ENCODE data around the gene SART1. TPM values are rescaled to one million over a fixed set of nuclear protein-coding genes. Genes with fewer than 3 reads are reported as not detected.

Gene SART1
- 34.8 and 60.1 TPM in 2 replicates for total RNA-seq

DNA sequence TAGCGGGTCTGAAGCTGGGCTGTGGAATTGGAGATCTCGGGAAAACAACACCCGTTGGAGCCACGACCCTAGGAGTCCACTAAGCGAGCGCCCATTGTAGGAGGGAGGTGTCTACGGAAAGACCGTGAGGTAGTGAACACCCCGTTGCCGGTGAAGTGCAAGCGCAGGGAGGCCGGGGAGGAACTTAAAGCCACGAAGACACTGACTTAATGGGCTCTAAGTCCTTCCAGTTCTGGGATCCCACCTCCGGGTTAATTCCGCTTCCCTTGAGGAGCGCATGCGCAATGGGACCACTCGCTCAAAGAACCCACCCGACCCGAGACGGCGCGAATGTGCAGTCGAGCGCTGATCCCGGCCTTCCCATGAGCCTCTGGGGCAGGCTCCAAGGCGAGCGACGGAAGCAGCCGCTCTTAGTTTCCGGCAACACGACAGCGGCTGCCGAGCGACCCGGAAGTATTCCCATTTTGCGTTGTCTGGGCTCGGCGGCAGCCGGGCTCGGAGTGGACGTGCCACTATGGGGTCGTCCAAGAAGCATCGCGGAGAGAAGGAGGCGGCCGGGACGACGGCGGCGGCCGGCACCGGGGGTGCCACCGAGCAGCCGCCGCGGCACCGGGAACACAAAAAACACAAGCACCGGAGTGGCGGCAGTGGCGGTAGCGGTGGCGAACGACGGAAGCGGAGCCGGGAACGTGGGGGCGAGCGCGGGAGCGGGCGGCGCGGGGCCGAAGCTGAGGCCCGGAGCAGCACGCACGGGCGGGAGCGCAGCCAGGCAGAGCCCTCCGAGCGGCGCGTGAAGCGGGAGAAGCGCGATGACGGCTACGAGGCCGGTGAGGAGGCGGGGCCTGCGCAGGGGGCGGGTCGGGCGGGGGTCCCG lies at the start of gene SART1:
Gene SART1, plus strand, starts transcription at position 468 of the 874 bp plus-strand sequence. Its CDS starts 47 bp downstream, at position 515.
- peak; percentile 86 for DNase-seq (ENCODE audit: extremely low read depth, low read depth, low spot score)

GRCh38 chr11:65912845-65913244 lies 48.7 kb upstream of the SART1 start:
- DNase-seq (ENCODE audit: extremely low read depth, low read depth, low spot score), result no peak

DNA sequence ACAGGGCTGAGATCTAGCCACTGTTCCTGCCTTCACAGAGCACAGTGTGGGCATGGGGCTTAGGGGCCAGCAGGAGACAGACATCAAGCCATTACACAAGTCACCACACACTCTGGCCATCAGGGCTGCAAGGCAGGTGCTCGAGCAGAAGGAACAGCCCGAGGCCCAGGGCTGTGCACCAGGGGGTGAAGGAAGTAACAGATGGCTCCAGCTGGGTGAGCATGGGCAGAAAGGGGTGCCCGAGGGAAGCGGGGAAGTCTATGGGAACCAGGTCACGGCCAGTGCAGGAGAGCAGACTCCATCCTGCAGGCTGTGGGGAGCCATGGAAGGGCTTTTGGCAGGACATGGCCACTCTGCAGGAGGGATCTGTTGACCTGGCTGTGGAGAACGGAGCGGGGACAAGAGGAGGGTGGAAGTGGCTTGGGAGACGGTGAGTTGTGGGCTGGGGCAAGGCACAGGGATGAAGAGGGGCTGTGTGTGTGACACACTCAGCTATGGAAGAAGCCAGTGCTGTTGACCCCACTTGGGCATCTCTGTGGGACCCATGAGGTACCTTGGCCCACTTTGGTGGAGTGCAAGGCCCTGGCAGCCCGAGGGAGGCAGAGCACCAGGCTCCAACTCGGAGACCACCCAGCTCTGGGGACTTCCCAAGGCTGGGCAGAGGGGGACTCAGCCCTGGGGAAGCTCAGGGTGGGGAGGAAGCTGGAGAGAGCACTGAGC lies 46.3 kb upstream of the SART1 start:
- DNase-seq (ENCODE audit: extremely low read depth, low read depth, low spot score), result no peak

DNA sequence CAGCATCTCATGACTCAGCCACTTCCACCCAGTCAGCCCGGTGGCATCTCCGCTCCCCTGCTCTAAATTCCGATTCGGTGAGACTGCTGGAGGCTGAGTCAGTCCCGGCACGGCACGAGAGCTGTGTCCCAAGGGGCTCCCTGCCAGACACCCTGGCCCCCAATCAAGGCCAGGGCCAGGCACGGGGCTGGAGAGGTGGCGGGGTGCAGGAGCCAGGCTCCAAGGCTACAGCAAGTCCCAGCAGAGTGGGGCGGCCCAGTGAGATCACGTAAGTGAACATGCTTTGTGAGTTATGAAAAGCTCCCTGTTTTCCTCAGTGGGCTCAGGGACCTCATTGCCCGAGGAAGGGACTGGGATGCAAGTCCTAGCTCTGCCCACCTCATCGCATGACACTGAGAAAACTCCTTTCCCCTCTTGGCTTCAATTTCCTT lies 45.7 kb upstream of the SART1 start:
- peak; percentile 70 for DNase-seq (ENCODE audit: extremely low read depth, low read depth, low spot score)

DNA sequence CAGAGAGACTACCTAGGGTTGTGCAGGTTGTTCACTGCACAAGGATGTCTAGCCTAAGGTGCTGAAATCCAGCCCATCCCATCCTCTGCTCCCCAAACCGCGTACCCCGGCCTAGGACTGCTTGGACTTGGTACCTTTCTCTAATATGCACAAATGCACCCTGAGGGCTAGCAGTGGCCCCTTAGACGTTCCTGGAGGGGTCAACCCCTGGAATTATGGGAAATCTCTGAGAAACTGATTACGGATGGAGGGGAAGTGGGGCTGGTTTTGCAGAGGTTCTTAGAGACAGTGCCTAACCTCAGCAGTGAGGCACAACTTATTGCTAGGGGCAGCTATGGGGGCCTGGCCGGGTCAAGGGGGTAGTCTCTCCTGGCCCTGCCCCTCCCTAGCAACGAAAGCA lies 45.1 kb upstream of the SART1 start:
- DNase-seq (ENCODE audit: extremely low read depth, low read depth, low spot score), result no peak

DNA sequence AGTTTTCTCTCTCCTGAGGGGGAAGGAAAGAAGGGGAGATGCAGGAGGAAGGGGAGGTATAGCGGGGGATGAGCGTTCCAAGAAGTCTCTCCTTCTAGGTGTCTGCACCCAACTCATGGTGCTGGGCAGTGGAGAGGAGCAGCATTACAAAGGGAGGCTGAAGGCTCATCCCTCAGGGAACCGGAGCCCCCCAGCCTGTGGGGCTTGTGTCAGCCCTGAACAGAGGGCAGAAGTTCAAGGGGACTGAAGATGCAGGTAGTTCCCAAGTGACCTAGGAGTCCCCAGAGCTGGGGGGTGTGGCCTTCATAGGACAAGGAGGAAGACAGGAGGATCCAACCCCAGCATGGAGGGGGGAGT lies 44.5 kb upstream of the SART1 start:
- no peak for DNase-seq (ENCODE audit: extremely low read depth, low read depth, low spot score)

DNA sequence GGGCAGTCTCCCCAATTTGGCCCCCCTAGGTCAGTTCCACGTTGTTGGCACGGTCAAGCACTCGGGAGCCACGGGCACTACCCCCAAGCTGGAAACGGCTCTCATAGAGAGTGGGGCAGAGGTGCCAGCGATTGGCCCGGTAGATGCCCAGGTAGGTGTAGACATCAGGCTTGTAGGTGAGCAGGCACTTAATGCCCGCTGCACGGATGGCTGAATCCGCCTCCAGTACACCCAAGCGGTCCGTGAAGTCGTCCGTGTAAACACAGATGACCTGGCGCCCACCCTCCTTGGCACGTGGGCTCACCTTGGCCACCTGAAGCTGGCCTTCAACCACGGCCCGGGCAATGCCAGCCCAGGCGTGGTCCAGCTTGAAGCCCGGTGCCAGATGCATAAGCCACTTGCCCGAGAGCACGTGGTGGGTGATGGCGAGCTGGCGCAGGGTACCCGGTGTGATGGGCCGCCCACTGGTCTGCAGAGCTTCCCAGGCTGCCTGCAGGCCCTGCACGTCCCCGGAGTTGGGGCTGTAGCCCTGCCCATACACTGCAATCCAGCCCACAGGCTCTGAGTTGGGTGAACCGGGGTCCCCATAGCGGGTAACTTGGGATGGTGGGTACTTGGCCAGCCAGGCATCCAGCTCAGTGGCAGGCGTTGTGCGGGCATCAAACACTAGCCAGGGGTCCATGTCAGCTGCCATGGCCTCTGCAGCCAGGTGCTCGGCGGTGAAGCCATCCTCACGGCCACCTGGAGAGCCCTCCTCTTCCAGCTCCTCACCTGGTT lies 43.9 kb upstream of the SART1 start:
- DNase-seq (ENCODE audit: extremely low read depth, low read depth, low spot score), result no peak

DNA sequence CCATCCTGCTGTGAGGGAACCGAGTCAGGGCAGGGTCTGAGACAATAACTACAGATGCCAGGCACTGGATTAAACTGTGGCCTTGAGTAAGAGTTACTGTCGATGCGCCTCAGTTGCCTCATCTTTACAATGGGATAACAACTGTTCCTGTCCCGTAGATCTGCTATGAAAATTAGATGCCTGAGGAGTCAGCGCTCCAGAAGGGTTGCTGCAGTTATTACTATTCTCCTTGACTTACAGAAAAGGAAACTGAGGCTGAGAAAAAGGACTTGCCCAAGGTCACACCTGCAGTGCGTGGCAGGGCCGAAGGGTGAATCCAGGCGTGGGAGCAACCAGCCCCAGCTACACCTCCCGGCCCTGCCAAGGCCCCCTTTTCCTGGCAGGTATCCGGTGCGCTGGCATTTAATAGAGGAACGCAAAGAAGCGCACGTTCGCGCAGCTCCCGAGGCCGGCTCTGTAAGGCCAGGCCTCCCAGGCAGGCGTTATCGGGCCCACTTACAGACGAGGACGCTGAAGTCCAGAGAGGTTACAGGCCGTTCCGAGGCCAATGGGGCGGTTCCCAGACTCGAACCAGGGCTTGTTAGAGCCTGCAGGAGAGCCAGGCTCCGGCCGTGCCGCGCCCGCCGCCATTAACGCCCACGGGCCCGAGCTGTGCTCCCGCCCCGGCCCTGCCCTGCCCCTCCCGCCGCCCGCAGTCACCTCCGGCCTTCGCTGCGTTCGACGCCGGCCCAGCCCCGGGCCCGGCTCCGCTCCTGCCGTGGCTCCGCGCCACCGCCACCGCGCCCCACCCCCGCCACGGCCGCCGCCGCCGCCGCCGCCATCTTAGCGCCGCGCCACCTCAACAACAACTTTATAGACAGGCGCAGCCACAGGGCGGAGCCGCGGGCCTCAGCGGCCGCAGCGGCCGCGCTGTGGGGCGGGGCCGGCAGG lies 43.1 kb upstream of the SART1 start, which contains the start of gene C11orf68:
Gene C11orf68, minus strand, starts transcription at position 852 of the 930 bp plus-strand sequence. Its CDS starts 31 bp downstream, at position 821.
- no peak for DNase-seq (ENCODE audit: extremely low read depth, low read depth, low spot score)

DNA sequence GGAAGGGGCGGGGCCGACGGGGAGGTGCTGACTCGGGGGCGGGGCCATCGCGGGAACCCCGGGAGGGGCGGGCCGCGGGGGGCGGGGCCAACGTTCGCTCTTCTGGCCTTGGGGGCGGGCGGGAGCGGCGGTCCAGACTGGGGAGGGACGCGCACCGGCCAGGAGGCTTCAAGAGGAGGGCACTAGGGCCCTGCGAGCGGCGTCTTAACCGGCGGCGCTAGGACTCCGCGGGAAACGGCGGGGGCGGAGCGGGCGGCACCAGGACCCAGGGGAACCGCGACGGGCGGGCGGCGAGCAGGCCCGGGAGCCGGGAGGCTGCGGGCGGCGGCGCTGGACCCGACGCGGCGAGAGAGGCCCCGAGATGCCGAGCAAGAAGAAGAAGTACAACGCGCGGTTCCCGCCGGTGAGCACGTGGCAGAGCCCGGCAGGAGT lies 42.4 kb upstream of the SART1 start, which contains the start of gene DRAP1:
Gene DRAP1, plus strand, starts transcription at position 286 of the 432 bp plus-strand sequence. Its CDS starts 76 bp downstream, at position 362.
- peak; percentile 51 for DNase-seq (ENCODE audit: extremely low read depth, low read depth, low spot score)

GRCh38 chr11:65919573-65920371 lies 41.8 kb upstream of the SART1 start:
- DNase-seq (ENCODE audit: extremely low read depth, low read depth, low spot score), result no peak

DNA sequence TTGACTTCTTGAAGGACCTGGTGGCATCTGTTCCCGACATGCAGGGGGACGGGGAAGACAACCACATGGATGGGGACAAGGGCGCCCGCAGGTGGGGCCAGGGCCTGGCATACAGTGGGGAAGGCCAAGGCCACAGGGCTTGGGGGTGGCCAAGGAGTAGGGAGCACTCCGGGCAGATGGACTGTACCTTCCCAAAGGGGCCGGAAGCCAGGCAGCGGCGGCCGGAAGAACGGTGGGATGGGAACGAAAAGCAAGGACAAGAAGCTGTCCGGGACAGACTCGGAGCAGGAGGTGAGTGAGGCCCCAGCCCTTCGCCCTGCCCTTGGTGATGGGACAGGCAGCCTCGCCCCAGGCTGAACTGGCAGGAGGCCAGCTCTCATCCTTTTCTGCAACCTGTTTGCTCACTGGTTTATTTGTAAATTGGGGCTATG lies 41.1 kb upstream of the SART1 start:
- DNase-seq (ENCODE audit: extremely low read depth, low read depth, low spot score), result no peak

DNA sequence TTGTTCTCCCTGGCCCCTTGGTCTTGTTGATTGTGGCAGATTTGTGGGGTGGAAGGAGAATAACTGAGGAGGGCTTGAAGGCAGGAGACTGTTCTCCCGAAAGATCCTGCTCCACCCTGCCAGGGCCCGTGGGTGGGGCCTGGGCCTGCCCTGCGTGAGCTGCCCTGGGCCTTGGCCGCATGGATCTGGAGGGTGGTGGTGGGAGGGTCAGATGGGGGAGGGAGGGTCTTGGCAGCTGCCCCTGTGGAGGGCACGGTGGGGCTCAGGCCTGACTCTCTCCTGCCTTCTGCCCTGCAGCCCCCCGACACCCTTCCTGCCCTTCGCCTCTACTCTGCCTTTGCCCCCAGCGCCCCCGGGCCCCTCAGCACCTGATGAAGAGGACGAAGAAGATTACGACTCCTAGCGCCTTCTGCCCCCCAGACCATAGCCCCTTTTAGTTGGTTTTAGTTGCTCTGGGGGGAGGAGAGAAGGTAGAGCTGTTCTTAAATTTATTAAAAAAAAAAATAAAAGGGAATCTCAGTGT lies 40.4 kb upstream of the SART1 start:
- DNase-seq (ENCODE audit: extremely low read depth, low read depth, low spot score), result no peak

DNA sequence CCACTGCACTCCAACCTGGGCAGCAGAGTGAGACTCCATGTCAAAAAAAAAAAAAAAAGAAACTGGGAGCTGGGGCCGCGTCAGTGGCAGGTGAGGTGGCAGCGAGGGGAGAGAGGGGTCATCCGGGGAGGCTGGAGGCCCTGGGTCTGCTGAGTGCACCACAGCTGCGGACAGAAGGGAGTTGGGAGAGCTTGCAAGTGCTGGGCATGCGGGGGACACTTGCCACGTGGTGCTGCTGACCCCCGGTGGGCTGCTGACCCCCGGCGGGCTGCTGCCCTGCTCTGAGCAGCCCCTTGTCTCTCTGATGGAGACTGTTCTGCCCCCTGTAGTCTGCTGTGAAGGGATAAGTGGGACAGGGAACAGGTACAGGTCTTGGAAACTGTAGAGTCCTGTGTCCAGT lies 39.7 kb upstream of the SART1 start:
- no peak for DNase-seq (ENCODE audit: extremely low read depth, low read depth, low spot score)

GRCh38 chr11:65922565-65922964 lies 39.0 kb upstream of the SART1 start:
- DNase-seq (ENCODE audit: extremely low read depth, low read depth, low spot score), result no peak

DNA sequence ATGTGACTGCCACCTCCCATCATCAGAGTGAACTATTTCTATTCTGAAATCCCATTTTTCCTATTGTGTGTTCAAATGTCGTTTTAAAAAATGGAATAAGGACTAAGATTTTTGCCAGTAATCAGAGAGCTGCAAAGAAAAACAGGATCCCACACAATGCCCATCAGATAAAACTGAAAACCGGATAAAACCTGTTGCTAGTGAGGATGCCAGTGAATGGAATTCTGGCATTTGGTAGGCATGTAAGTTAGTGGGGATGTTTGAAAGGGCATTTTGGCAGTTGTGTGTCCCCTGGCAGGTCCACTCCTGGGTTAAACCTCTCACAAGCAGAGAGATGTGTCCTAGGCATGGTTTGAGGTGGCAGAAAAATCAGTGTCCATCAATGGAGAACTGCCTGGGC lies 36.1 kb upstream of the SART1 start:
- no peak for DNase-seq (ENCODE audit: extremely low read depth, low read depth, low spot score)

DNA sequence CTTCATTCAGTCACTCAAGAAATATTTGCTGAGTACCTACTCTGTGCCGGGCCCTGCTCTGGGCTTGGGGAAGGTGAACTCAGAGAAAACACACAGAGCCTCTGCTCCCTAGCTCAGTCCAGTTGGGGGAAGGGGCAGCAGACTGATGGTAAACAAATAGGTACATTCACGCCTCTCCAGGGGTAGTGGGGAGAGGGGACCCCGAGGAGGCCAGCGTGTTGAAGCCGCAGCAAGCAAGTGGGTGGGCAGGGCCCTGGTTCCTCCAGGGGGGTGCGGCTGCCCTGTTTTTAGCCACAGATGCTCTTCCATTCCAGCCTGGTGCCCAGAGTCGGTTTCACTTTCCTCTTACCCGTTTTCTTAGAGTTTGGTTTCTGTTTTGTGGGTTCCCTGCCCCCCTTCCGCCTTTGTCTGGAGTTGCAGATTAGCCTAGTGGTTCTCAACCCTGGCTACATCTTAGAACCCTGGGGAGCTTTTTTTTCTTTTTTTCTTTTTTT lies 33.6 kb upstream of the SART1 start:
- no peak for DNase-seq (ENCODE audit: extremely low read depth, low read depth, low spot score)

GRCh38 chr11:65928667-65929066 lies 32.9 kb upstream of the SART1 start:
- no peak for DNase-seq (ENCODE audit: extremely low read depth, low read depth, low spot score)

DNA sequence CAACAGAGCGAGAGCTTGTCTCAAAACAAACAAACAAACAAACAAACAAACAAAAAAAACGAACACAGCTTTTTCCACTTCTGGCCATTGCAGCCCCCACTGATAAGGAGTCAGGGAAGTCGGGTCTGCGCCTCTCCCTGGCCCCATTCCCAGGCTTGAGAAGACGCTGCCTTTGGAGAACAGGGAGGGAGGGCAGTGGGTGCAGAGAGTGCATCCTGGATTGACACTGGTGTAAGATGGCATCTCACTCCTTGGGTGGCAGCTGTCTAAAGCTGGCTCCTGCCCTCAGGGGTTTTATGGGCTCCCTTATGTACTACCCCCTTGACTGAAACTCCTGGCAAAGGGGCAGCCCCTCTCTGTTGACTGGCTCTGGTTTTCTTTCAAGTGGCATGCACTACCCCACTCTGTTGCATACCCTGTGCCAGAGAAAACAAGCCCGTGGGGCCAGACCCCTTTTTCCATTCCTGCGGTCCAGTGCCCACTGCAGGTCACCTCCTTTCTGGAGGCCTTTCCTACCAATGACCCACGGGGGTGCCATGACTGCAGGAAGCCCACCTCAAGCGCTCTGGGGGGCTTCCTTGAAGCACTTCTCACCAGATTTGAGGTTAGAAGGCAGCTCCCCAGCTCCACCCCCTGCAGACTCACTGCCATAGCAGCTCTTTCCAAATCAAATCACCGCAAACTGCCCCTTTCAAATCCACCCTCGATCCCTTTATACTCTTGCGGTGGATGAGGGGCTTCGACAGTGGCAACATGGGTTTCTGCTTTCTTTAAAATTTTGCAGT lies 29.6 kb upstream of the SART1 start:
- DNase-seq (ENCODE audit: extremely low read depth, low read depth, low spot score), result no peak
